OCI-LY7 (cell line): ENCODE measurements around the gene MPP4. TPM values are rescaled to one million over a fixed set of nuclear protein-coding genes. Genes with fewer than 3 reads are reported as not detected.
"Not testable (repeated sequence)": the region's sequence is repeated elsewhere in the genome, so short reads cannot be mapped to it uniquely, and the experiment has no call there.

ENCODE experiments used
- BruUV-seq: library from RNA; stranded (reverse); fragments of 400-500 nt; replicated peaks from 2 replicates; lab custom pipeline; 2021; lab: Mats Ljungman, UMichigan
- CTCF ChIA-PET: fragments of 300-600 bp; sonication (Branson Sonifier 250); formaldehyde crosslinking; loops from one replicate; lab custom pipeline; 2022; ENCODE audit warnings: antibody characterized with exemption; ENCODE audit not compliant: unreplicated experiment; lab: Charles Lee
- POLR2A ChIA-PET: fragments of 300-600 bp; sonication (Branson Sonifier 250); formaldehyde crosslinking; loops from one replicate; lab custom pipeline; 2022; ENCODE audit warnings: antibody characterized with exemption; lab: Charles Lee
- DNase-seq: peaks from one replicate; pipeline ENCODE4 v3.0.0-alpha.2; 2015; ENCODE audit warnings: low spot score
- H2AFZ ChIP-seq: fragments of 200-600 bp; sonication (generic), shearing (Covaris generic); 2 replicates; pipeline ENCODE4 v1.6.1; 2014; ENCODE audit warnings: mild to moderate bottlenecking, antibody characterized with exemption, low read length, moderate library complexity
- H3K27ac ChIP-seq: fragments of 200-600 bp; sonication (generic); 2 replicates; pipeline ENCODE4 v1.5.1; 2014; ENCODE audit warnings: mixed run types, low read depth, mild to moderate bottlenecking, moderate library complexity, low read length, inconsistent platforms; ENCODE audit not compliant: poor library complexity, severe bottlenecking
- H3K36me3 ChIP-seq: fragments of 200-600 bp; sonication (generic); 2 replicates; pipeline ENCODE4 v1.6.1; 2014; ENCODE audit warnings: mild to moderate bottlenecking, antibody characterized with exemption, low read length, moderate library complexity, mixed read lengths; ENCODE audit not compliant: insufficient read depth
- H3K4me1 ChIP-seq: fragments of 200-600 bp; sonication (generic); 2 replicates; pipeline ENCODE4 v1.5.1; 2014; ENCODE audit warnings: mild to moderate bottlenecking, low read length; ENCODE audit not compliant: insufficient read depth, poor library complexity, severe bottlenecking
- H3K4me2 ChIP-seq: fragments of 200-600 bp; sonication (generic); 2 replicates; pipeline ENCODE4 v1.6.1; 2014; ENCODE audit warnings: mild to moderate bottlenecking, low read length
- H3K4me3 ChIP-seq: fragments of 200-600 bp; sonication (generic); 2 replicates; pipeline ENCODE4 v1.5.1; 2014; ENCODE audit warnings: mild to moderate bottlenecking, low read depth, low read length; ENCODE audit not compliant: poor library complexity, severe bottlenecking
- H3K79me2 ChIP-seq: fragments of 200-600 bp; sonication (generic); 2 replicates; pipeline ENCODE4 v1.6.1; 2016; ENCODE audit warnings: low read depth, mild to moderate bottlenecking, low read length, moderate library complexity, mixed read lengths; ENCODE audit not compliant: insufficient read depth
- H3K9me2 ChIP-seq: fragments of 200-600 bp; sonication (generic); 2 replicates; pipeline ENCODE4 v1.6.1; 2016; ENCODE audit warnings: mild to moderate bottlenecking, low read length, mixed read lengths; ENCODE audit not compliant: insufficient read depth
- H3K9me3 ChIP-seq: fragments of 200-600 bp; sonication (generic); 2 replicates; pipeline ENCODE4 v1.6.1; 2014; ENCODE audit warnings: mild to moderate bottlenecking, mixed run types, low read length, mixed read lengths
- H4K20me1 ChIP-seq: fragments of 200-600 bp; sonication (generic); 2 replicates; pipeline ENCODE4 v1.6.1; 2014; ENCODE audit warnings: mild to moderate bottlenecking, antibody characterized with exemption, low read length, moderate library complexity, mixed read lengths; ENCODE audit not compliant: insufficient read depth
- CTCF ChIP-seq: fragments of 200-600 bp; sonication (generic); conservative IDR thresholded peaks from 2 replicates; pipeline ENCODE4 v1.5.1; 2014; ENCODE audit warnings: mild to moderate bottlenecking, antibody characterized with exemption, low read length, moderate library complexity, mixed read lengths
- EZH2phosphoT487 ChIP-seq: fragments of 200-600 bp; sonication (generic); IDR thresholded peaks from 2 replicates; pipeline ENCODE4 v1.6.1; 2018; ENCODE audit warnings: low read depth, borderline replicate concordance, mild to moderate bottlenecking, mixed run types, antibody characterized with exemption, low read length, moderate library complexity, mixed read lengths
- intact Hi-C: fragments of 100-400 bp; cut with micrococcal nuclease; formaldehyde crosslinking; loops from one replicate; pipeline ENCODE4 v1.10.0; 2022; ENCODE audit not compliant: unreplicated experiment
- total RNA-seq, 2 experiments: library from RNA; depleted of rRNA in 1 of 2; stranded (reverse); fragments of >200 nt in 1 of 2; shearing (Covaris generic) in 1 of 2; gene quantifications; 2 replicates each; pipeline ENCODE4 v1.2.3, GENCODE V29; 2014 to 2022

Gene MPP4
- total RNA-seq, 2 experiments from 2014 or later: not detected

DNA sequence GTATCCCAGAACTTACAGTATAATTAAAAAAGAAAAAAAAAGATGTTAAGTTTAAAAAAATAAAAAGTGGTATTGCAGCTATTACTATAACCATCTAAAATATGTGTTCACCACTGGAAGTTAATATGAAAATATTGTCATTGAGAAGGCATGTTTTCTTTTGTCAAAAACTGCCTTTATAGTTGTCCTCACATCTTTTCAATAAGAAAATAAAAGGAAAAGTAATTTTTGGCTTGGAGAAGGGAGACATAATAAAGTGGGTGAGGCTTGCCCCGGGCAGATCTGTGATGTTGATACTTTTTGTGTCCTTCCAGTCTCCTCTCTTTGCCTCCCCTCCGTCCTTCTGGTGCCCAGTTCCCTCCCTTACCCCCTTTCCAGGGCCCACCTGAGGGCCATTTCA, 24.9 kb downstream of the MPP4 start:
- H3K4me3 ChIP-seq: no peak overlapping the region
- no peaks in the 10 kb centered on the region for H3K36me3 ChIP-seq
- DNase-seq: no peak
- no peak overlapping the region for H3K4me2 ChIP-seq
- H3K9me2 ChIP-seq: no peaks in the 10 kb centered on the region
- H2AFZ ChIP-seq: no peak overlapping the region
- no peaks in the 10 kb centered on the region for H3K79me2 ChIP-seq
- no peaks in the 10 kb centered on the region for H3K4me1 ChIP-seq
- no peak overlapping the region for H3K27ac ChIP-seq
- H4K20me1 ChIP-seq: no peaks in the 10 kb centered on the region
- ChIA-PET CTCF (no interaction called here), POLR2A (no interaction called here)
- BruUV-seq: no TSS peak
- no peak for TF ChIP-seq EZH2phosphoT487
- no peak for TF ChIP-seq CTCF
- intact Hi-C loops: no loop called here
- H3K9me3 ChIP-seq: no peaks in the 10 kb centered on the region

DNA sequence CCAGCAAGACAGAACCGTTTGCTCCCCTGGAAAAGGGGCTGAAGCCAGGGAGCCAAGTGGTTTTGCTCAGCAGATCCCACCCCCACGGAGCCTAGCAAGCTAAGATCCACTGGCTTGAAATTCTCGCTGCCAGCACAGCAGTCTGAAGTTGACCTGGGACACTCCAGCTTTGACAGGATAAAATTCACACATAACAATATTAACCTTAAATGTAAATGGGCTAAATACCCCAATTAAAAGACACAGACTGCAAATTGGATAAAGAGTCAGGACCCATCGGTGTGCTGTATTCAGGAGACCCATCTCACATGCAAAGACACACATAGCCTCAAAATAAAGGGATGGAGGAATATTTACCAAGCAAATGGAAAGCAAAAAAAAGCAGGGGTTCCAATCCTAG, 27.2 kb downstream of the MPP4 start:
- H4K20me1 ChIP-seq, H3K27ac ChIP-seq, H3K4me3 ChIP-seq, H3K36me3 ChIP-seq, H3K4me2 ChIP-seq, H2AFZ ChIP-seq, H3K9me3 ChIP-seq, BruUV-seq, intact Hi-C loops, H3K79me2 ChIP-seq, DNase-seq, CTCF ChIA-PET, H3K9me2 ChIP-seq, H3K4me1 ChIP-seq: not testable (repeated sequence)
- POLR2A ChIA-PET: interaction anchor here (0.5 to 0.7 kb wide), 3 partner anchors 20 to 1629 kb away, joined by 3 read pairs; no protein-coding TSS in a partner anchor

DNA sequence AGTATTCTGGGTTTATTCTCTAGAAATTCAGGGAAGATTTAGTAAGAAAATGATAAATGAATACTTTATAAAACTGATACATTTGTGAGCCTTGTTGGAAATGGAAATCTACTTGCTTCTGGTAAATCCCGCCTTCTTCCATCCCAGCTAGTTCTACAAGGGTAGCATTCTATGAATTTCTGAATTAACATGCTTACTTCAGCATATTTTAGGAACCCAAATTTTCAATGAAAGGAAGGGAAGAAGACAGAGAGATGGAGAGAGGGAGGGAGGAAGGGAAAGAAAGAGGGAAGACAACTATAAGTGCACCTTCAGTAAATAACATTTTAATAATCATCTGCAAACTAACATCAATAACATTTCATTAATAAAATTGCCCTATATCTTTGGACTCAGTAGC, 28.6 kb downstream of the MPP4 start:
- DNase-seq: no peak
- intact Hi-C loops: loop anchor here (10.0 kb wide), 1 partner anchor 505 kb away; no protein-coding TSS in a partner anchor
- H3K9me2 ChIP-seq: no peaks in the 10 kb centered on the region
- BruUV-seq: no TSS peak
- H3K9me3 ChIP-seq: no peaks in the 10 kb centered on the region
- H3K4me1 ChIP-seq: no peaks in the 10 kb centered on the region
- TF ChIP-seq EZH2phosphoT487 (no peak), CTCF (no peak)
- no peak overlapping the region for H3K4me3 ChIP-seq
- H2AFZ ChIP-seq: no peak overlapping the region
- H3K79me2 ChIP-seq: no peaks in the 10 kb centered on the region
- H3K27ac ChIP-seq: no peak overlapping the region
- H3K36me3 ChIP-seq: no peaks in the 10 kb centered on the region
- no peaks in the 10 kb centered on the region for H4K20me1 ChIP-seq
- no peak overlapping the region for H3K4me2 ChIP-seq
- POLR2A ChIA-PET: interaction anchor here (0.7 to 0.8 kb wide), 2 partner anchors 20 to 224 kb away, joined by 3 to 4 read pairs; no protein-coding TSS in a partner anchor
- CTCF ChIA-PET: no interaction called here
